Astrocyte (in vitro differentiated cells and primary cell): ENCODE results near the gene DNAI4.
"Not testable (repeated sequence)": the region's sequence is repeated elsewhere in the genome, so short reads cannot be mapped to it uniquely, and the experiment has no call there.

ENCODE experiments used
- CTCF ChIP-seq: IDR thresholded peaks from 2 replicates; pipeline ENCODE4 v1.5.1; 2011; ENCODE audit warnings: low read depth, mild to moderate bottlenecking, inconsistent platforms, low read length, moderate library complexity; ENCODE audit not compliant: insufficient read depth
- EZH2 ChIP-seq: IDR thresholded peaks from 2 replicates; pipeline ENCODE4 v1.6.1; 2012; ENCODE audit warnings: mild to moderate bottlenecking, low read length, inconsistent platforms; ENCODE audit not compliant: insufficient read depth

- not testable (repeated sequence) for TF ChIP-seq CTCF, EZH2
These were observed 41.7 kb upstream of the DNAI4 start for GRCh38 chr1:66966188-66966873.
